ENCODE measurements around the gene PTCD2. TPM values are rescaled to one million over a fixed set of nuclear protein-coding genes. Genes with fewer than 3 reads are reported as not detected.

The PTCD2 gene
- total RNA-seq, 2 donors from 2014 or later = 9.5 to 13.4 TPM

DNA sequence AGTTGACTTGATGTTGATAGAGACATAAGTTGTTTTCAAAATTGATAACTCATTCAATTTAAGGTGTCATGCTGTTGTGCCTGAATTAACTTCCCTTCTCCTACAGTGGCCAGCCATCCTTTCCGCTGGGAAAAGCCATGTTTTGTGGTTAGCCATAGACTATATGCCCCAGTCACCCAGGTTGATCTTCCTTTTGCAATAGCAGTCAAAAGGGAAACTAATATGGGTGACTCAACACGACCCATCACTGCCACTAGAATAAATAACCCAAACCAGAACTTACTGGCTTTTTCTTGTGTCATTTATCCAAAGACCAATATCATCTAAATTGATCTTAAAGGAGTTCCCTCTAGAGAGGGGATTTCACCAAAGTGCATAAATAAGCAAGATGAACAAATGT lies 87.4 kb downstream of the PTCD2 start:
- Mint-ChIP-seq H3K36me3 (ENCODE audit: low read depth) (no peaks in the 10 kb centered on the region), H3K4me1 (no peaks in the 10 kb centered on the region), H3K4me3 (no peak overlapping the region), H3K27me3 (ENCODE audit: insufficient read depth) (peaks cover 3% of the 10 kb centered on the region), H3K9me3 (peaks cover 12% of the 10 kb centered on the region), H3K27ac (no peak overlapping the region)
- TF ChIP-seq, protein P1, sequence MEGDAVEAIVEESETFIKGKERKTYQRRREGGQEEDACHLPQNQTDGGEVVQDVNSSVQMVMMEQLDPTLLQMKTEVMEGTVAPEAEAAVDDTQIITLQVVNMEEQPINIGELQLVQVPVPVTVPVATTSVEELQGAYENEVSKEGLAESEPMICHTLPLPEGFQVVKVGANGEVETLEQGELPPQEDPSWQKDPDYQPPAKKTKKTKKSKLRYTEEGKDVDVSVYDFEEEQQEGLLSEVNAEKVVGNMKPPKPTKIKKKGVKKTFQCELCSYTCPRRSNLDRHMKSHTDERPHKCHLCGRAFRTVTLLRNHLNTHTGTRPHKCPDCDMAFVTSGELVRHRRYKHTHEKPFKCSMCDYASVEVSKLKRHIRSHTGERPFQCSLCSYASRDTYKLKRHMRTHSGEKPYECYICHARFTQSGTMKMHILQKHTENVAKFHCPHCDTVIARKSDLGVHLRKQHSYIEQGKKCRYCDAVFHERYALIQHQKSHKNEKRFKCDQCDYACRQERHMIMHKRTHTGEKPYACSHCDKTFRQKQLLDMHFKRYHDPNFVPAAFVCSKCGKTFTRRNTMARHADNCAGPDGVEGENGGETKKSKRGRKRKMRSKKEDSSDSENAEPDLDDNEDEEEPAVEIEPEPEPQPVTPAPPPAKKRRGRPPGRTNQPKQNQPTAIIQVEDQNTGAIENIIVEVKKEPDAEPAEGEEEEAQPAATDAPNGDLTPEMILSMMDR (conservative IDR thresholded peaks at IDR 0.05) = no peak
- no peaks in the 10 kb centered on the region for H3K36me3 ChIP-seq (ENCODE audit: control insufficient read depth, insufficient read depth, low read length)
- H3K4me3 ChIP-seq (ENCODE audit: low read length) = no peak overlapping the region
- DNase-seq = no peak
- no peaks in the 10 kb centered on the region for H3K9me3 ChIP-seq (ENCODE audit: control insufficient read depth, low read length)
- no peaks in the 10 kb centered on the region for H3K27me3 ChIP-seq (ENCODE audit: control insufficient read depth, insufficient read depth, low read length, poor library complexity, severe bottlenecking)
- peaks cover 4% of the 10 kb centered on the region for H3K4me1 ChIP-seq (ENCODE audit: control insufficient read depth, insufficient read depth, low read length)
- H3K27ac ChIP-seq (ENCODE audit: low read depth, low read length) = no peak overlapping the region
- 82 to 100% methylated on average over 1 to 2 of the region's 2 CpGs for WGBS, 2 experiments (ENCODE audit: insufficient coverage in 1 of 2, insufficient read length in 1 of 2)
- H3K9ac ChIP-seq (ENCODE audit: extremely low read depth, low read length, poor library complexity, severe bottlenecking) = no peak overlapping the region

GRCh38 chr5:72408127-72408526 lies 88.0 kb downstream of the PTCD2 start:
- TF ChIP-seq, protein P1 (conservative IDR thresholded peaks at IDR 0.05) = no peak
- no peaks in the 10 kb centered on the region for H3K4me1 Mint-ChIP-seq
- H3K4me1 ChIP-seq (ENCODE audit: control insufficient read depth, insufficient read depth, low read length) = peaks cover 4% of the 10 kb centered on the region
- no peak overlapping the region for H3K27ac Mint-ChIP-seq
- no peak overlapping the region for H3K9ac ChIP-seq (ENCODE audit: extremely low read depth, low read length, poor library complexity, severe bottlenecking)
- H3K27ac ChIP-seq (ENCODE audit: low read depth, low read length) = no peak overlapping the region
- no peak overlapping the region for H3K4me3 Mint-ChIP-seq
- no peak for DNase-seq
- H3K9me3 Mint-ChIP-seq = peaks cover 12% of the 10 kb centered on the region
- 94% methylated on average over 5 of the region's 5 CpGs; no CpG with 5 or more reads in 1 of the 2 experiments for WGBS, 2 experiments (ENCODE audit: insufficient coverage in 1 of 2, insufficient read length in 1 of 2)
- H3K36me3 ChIP-seq (ENCODE audit: control insufficient read depth, insufficient read depth, low read length) = no peaks in the 10 kb centered on the region
- peaks cover 3% of the 10 kb centered on the region for H3K27me3 Mint-ChIP-seq (ENCODE audit: insufficient read depth)
- H3K9me3 ChIP-seq (ENCODE audit: control insufficient read depth, low read length) = no peaks in the 10 kb centered on the region
- no peak overlapping the region for H3K4me3 ChIP-seq (ENCODE audit: low read length)
- no peaks in the 10 kb centered on the region for H3K27me3 ChIP-seq (ENCODE audit: control insufficient read depth, insufficient read depth, low read length, poor library complexity, severe bottlenecking)
- H3K36me3 Mint-ChIP-seq (ENCODE audit: low read depth) = no peaks in the 10 kb centered on the region

- H3K9ac ChIP-seq (ENCODE audit: extremely low read depth, low read length, poor library complexity, severe bottlenecking) = no peak overlapping the region
- Mint-ChIP-seq H3K36me3 (ENCODE audit: low read depth) (no peaks in the 10 kb centered on the region), H3K27ac (no peak overlapping the region), H3K27me3 (ENCODE audit: insufficient read depth) (peaks cover 3% of the 10 kb centered on the region), H3K9me3 (peaks cover 12% of the 10 kb centered on the region), H3K4me3 (no peak overlapping the region), H3K4me1 (no peaks in the 10 kb centered on the region)
- no peaks in the 10 kb centered on the region for H3K36me3 ChIP-seq (ENCODE audit: control insufficient read depth, insufficient read depth, low read length)
- H3K4me1 ChIP-seq (ENCODE audit: control insufficient read depth, insufficient read depth, low read length) = peaks cover 4% of the 10 kb centered on the region
- H3K27me3 ChIP-seq (ENCODE audit: control insufficient read depth, insufficient read depth, low read length, poor library complexity, severe bottlenecking) = no peaks in the 10 kb centered on the region
- H3K27ac ChIP-seq (ENCODE audit: low read depth, low read length) = no peak overlapping the region
- H3K9me3 ChIP-seq (ENCODE audit: control insufficient read depth, low read length) = no peaks in the 10 kb centered on the region
- no peak overlapping the region for H3K4me3 ChIP-seq (ENCODE audit: low read length)
- WGBS, 2 experiments (ENCODE audit: insufficient coverage in 1 of 2, insufficient read length in 1 of 2) = 73 to 98% methylated on average over 2 to 4 of the region's 4 CpGs
- TF ChIP-seq, protein P1 (conservative IDR thresholded peaks at IDR 0.05) = no peak
- DNase-seq = no peak
These were observed 88.4 kb downstream of the PTCD2 start for GRCh38 chr5:72408603-72409002.

Measured in endodermal cell (in vitro differentiated cells).